H1 (cell line): ENCODE data around the gene GADL1. TPM values are rescaled to one million over a fixed set of nuclear protein-coding genes. Genes with fewer than 3 reads are reported as not detected.

Source experiments
- ASH2L ChIP-seq: fragments of 200-600, 300-600 bp; sonication (generic); IDR thresholded peaks from one replicate; pipeline ENCODE4 v1.7.1; 2017; ENCODE audit warnings: low read length
- ATF2 ChIP-seq: IDR thresholded peaks from 2 replicates; pipeline ENCODE4 v1.6.1; 2012; ENCODE audit warnings: low read length, inconsistent platforms
- polyA plus RNA-seq, 7 experiments: library from polyadenylated mRNA; depleted of rRNA in 3 of 7; stranded (reverse) in 5 of 7; unstranded in 2 of 7; fragments of >200 nt in 5 of 7; fragments of 200-250 nt in 2 of 7; gene quantifications; 1 replicate in 5 of 7; 2 replicates in 1 of 7; 4 replicates in 1 of 7; pipeline versions ENCODE4 v1.2.1 to v1.2.3, GENCODE V29; 2011 to 2013; ENCODE audit warnings: missing spikeins in 2 of 7, mixed read lengths in 2 of 7
- total RNA-seq: library from RNA; stranded (reverse); fragmentation: NEBNext Ultra II Directional; extraction: Animal tissue kit (Norgen Biotek cat#: 25700); gene quantifications from 2 replicates; pipeline ENCODE4 v1.2.1, GENCODE V29; 2021

The GADL1 gene
- total and polyA plus RNA-seq, 2 of the 8 experiments (the other 6 are each of a cell fraction or from before 2014, with no cell fraction given) = 0.03 to 0.30 TPM

DNA sequence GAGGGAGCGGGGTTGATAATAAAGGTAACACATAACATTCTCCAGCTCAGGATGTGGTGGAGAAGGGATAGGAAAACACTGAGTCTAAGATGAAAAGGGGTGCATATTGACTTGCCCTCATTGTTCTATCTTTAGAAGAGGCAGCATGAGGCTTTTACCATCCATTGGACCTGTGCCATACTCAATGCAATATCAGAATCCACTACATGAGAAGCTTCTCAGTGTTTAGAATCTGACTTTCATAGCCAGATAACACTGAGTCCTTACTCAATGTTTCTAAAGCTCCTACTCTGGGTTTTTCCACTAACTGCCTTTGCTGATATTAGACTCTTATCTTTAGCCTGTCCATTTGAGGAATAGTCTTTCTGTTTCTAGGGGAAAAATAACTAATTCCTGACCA is 24.3 kb upstream of the GADL1 start (continued):
- TF ChIP-seq ASH2L (no peak), ATF2 (no peak)
- TF ChIP-seq, all 59 proteins: peak for 0
